Psoas muscle (tissue), 8 donors: ENCODE results near the gene MDN1. TPM values are rescaled to one million over a fixed set of nuclear protein-coding genes. Genes with fewer than 3 reads are reported as not detected.

Experiments used
- ATAC-seq, 4 donors: fragments of 200-7000 bp; cut with Tn5 transposase; one replicate each; pipeline ENCODE4 v1.9.1; 2020; ENCODE audit warnings: moderate library complexity in 3 of 4, mild to moderate bottlenecking in 2 of 4
- DNase-seq, 2 donors: peaks; one replicate each; pipeline ENCODE4 v3.0.0-alpha.2; 2020
- H3K27ac ChIP-seq: fragments of 200-600 bp; one replicate; pipeline ENCODE4 v1.8.0; 2022
- H3K27me3 ChIP-seq, 3 donors: fragments of 200-600 bp in 1 of 3; one replicate each; pipeline versions ENCODE4 v1.6.1 to v1.8.0; 2013 to 2022; ENCODE audit warnings: low read length in 2 of 3, mild to moderate bottlenecking in 2 of 3, moderate library complexity in 1 of 3; ENCODE audit not compliant: insufficient read depth in 3 of 3
- H3K36me3 ChIP-seq, 2 donors: fragments of 200-600 bp in 1 of 2; one replicate each; pipeline versions ENCODE4 v1.6.1 to v1.8.0; 2013 to 2022; ENCODE audit warnings: low read depth in 1 of 2, mild to moderate bottlenecking in 1 of 2, moderate library complexity in 1 of 2; ENCODE audit not compliant: insufficient read depth in 1 of 2
- H3K4me1 ChIP-seq: fragments of 200-600 bp; one replicate; pipeline ENCODE4 v1.8.0; 2022
- H3K4me3 ChIP-seq: fragments of 200-600 bp; one replicate; pipeline ENCODE4 v1.8.0; 2022; ENCODE audit warnings: mild to moderate bottlenecking
- H3K9me3 ChIP-seq: fragments of 200-600 bp; one replicate; pipeline ENCODE4 v1.8.0; 2022
- CTCF ChIP-seq: fragments of 200-600 bp; IDR thresholded peaks from one replicate; pipeline ENCODE4 v1.8.0; 2022; ENCODE audit warnings: antibody characterized with exemption
- WGBS, 3 donors: extraction: QIAGEN DNeasy Blood & Tissue Kit; methylation state at CpG; one replicate each; pipeline versions ENCODE4 v1.1.6 to v1.1.7; 2013; 5-methylcytosine and 5-hydroxymethylcytosine counted together
- intact Hi-C, 2 donors: fragments of 100-400 bp; cut with DNase I; formaldehyde crosslinking; loops; one replicate each; pipeline versions ENCODE4 v1.11.0 to v1.14.2; 2022
- polyA plus RNA-seq, 3 donors: library from polyadenylated mRNA; stranded (reverse); fragments of 200-250 nt; gene quantifications; one replicate each; pipeline ENCODE4 v1.2.3, GENCODE V29; 2013
- total RNA-seq, 4 donors: library from RNA; stranded (reverse); fragmentation: NEBNext Ultra II Directional in 2 of 4; extraction: Animal tissue kit (Norgen Biotek cat#: 25700) in 2 of 4; gene quantifications; one replicate each; pipeline versions ENCODE4 v1.2.1 to v1.2.4, GENCODE V29; 2021 to 2023
- donor health status: healthy with polysubstance abuse.
- donor health status: DM: no; HTN: no; CAD: no; lungs with moderate emphysema.
- donor health status: Bipolar disorder and iron deficiency.
- donor health status: healthy.
- donor health status: DM: yes; HTN: yes; CAD: no.
- donor health status: DM: no; HTN: no; CAD: no.
- donor health status: DM: no; HTN: no; CAD: no.
- donor health status: DM: yes; HTN: yes; CAD: no.

Gene MDN1
- total and polyA plus RNA-seq, 7 donors: 7.5 to 27.2 (median 14.6) TPM

- intact Hi-C loops: no loop called here
- peak overlapping the region; percentile 75 for H3K27ac ChIP-seq
- no peak for TF ChIP-seq CTCF
- peak; percentile 45 to 88 (median 64) for ATAC-seq
- H3K27me3 ChIP-seq: no peaks in the 10 kb centered on the region
- WGBS, 3 donors: 18 to 40% (median 34%) methylated on average over 1 of the region's 1 CpG
- peaks cover 22 to 85% of the 10 kb centered on the region in 2 donors for H3K36me3 ChIP-seq
- peaks cover 19% of the 10 kb centered on the region for H3K4me1 ChIP-seq
- DNase-seq: no peak
- no peaks in the 10 kb centered on the region for H3K9me3 ChIP-seq
- peak overlapping the region; percentile 15 for H3K4me3 ChIP-seq
Observed at GRCh38 chr6:89661559-89661958, 158.0 kb downstream of the MDN1 start.

GRCh38 chr6:89660981-89661380, 158.6 kb downstream of the MDN1 start:
- DNase-seq: no peak
- WGBS, 3 donors: 47 to 70% (median 51%) methylated on average over 4 of the region's 4 CpGs
- ATAC-seq: peak; percentile 57 to 84 (median 78)
- TF ChIP-seq CTCF: no peak
- Histone ChIP-seq H3K36me3 (peaks cover 20 to 85% of the 10 kb centered on the region in 2 donors), H3K27me3 (no peaks in the 10 kb centered on the region), H3K27ac (peak overlapping the region; percentile 75), H3K4me3 (peak overlapping the region; percentile 15), H3K4me1 (peaks cover 19% of the 10 kb centered on the region), H3K9me3 (no peaks in the 10 kb centered on the region)
- intact Hi-C loops: no loop called here

- Histone ChIP-seq H3K36me3 (peaks cover 17 to 91% of the 10 kb centered on the region in 2 donors), H3K27ac (no peak overlapping the region), H3K4me1 (peaks cover 19% of the 10 kb centered on the region), H3K9me3 (no peaks in the 10 kb centered on the region), H3K4me3 (no peak overlapping the region), H3K27me3 (no peaks in the 10 kb centered on the region)
- no peak for TF ChIP-seq CTCF
- intact Hi-C loops: loop anchor here in 1 of 2 donors (10.0 kb wide), 1 partner anchor 107 kb away; no protein-coding TSS in a partner anchor
- ATAC-seq (no peak), DNase-seq (no peak)
- 90 to 93% (median 91%) methylated on average over 13 of the region's 13 CpGs for WGBS, 3 donors
Observed at GRCh38 chr6:89657445-89658158, 162.0 kb downstream of the MDN1 start.

GRCh38 chr6:89655122-89655521, 164.5 kb downstream of the MDN1 start:
- 82 to 91% (median 86%) methylated on average over 2 of the region's 2 CpGs for WGBS, 3 donors
- intact Hi-C loops: loop anchor here in 1 of 2 donors (10.0 kb wide), 1 partner anchor 110 kb away; no protein-coding TSS in a partner anchor
- Histone ChIP-seq H3K36me3 (peaks cover 20 to 96% of the 10 kb centered on the region in 2 donors), H3K9me3 (no peaks in the 10 kb centered on the region), H3K4me1 (peaks cover under 1% of the 10 kb centered on the region), H3K27ac (no peak overlapping the region), H3K27me3 (no peaks in the 10 kb centered on the region), H3K4me3 (no peak overlapping the region)
- no peak for TF ChIP-seq CTCF
- ATAC-seq (no peak), DNase-seq (no peak)
